IMR-90 (cell line): ENCODE data around the gene EBF4. TPM values are rescaled to one million over a fixed set of nuclear protein-coding genes. Genes with fewer than 3 reads are reported as not detected.

Experiments used
- ATAC-seq: fragments of 200-7000 bp; cut with Tn5 transposase; 2 replicates; pipeline ENCODE4 v1.9.1; 2020; ENCODE audit warnings: low read depth, mild to moderate bottlenecking, moderate library complexity
- BruUV-seq: library from RNA; stranded (reverse); fragments of 400-500 nt; replicated peaks from 2 replicates; lab custom pipeline; 2021; lab: Mats Ljungman, UMichigan
- CTCF ChIA-PET: fragments of 300-600 bp; formaldehyde crosslinking; extraction: SDS; loops from one replicate; lab custom pipeline; 2021; ENCODE audit warnings: antibody characterized with exemption; lab: Yijun Ruan, JAX
- POLR2A ChIA-PET: fragments of 300-600 bp; sonication (Branson Sonifier 250); formaldehyde crosslinking; loops from one replicate; lab custom pipeline; 2022; ENCODE audit warnings: antibody characterized with exemption; ENCODE audit not compliant: unreplicated experiment; lab: Charles Lee
- DNase-seq: peaks from one replicate; pipeline ENCODE4 v3.0.0; 2013
- H2AFZ ChIP-seq: replicated peaks from 2 replicates; pipeline ENCODE3; 2013; ENCODE audit warnings: low read length, mild to moderate bottlenecking; ENCODE audit not compliant: poor library complexity
- H2AK5ac ChIP-seq: 2 replicates; pipeline ENCODE4 v1.6.1; 2013; ENCODE audit warnings: low read depth, low read length, inconsistent platforms
- H2AK9ac ChIP-seq: replicated peaks from 2 replicates; pipeline ENCODE3; 2013; ENCODE audit warnings: mild to moderate bottlenecking, low read depth, low read length, moderate library complexity; ENCODE audit not compliant: poor library complexity
- H2BK120ac ChIP-seq: 2 replicates; pipeline ENCODE4 v1.6.1; 2013; ENCODE audit warnings: low read depth, low read length, inconsistent platforms
- H2BK15ac ChIP-seq: 3 replicates; pipeline ENCODE4 v1.6.1; 2013; ENCODE audit warnings: low read depth, low read length, inconsistent platforms
- H2BK20ac ChIP-seq: 2 replicates; pipeline ENCODE4 v1.6.1; 2013; ENCODE audit warnings: low read depth, mild to moderate bottlenecking, inconsistent platforms, low read length, moderate library complexity
- H2BK5ac ChIP-seq: 2 replicates; pipeline ENCODE4 v1.6.1; 2013; ENCODE audit warnings: mild to moderate bottlenecking, low read depth, low read length, inconsistent platforms; ENCODE audit not compliant: poor library complexity, severe bottlenecking
- H3K14ac ChIP-seq: replicated peaks from 2 replicates; pipeline ENCODE4 v1.6.1; 2013; ENCODE audit warnings: low read depth, low read length, inconsistent platforms
- H3K18ac ChIP-seq: 2 replicates; pipeline ENCODE4 v1.6.1; 2013; ENCODE audit warnings: low read depth, low read length, control low read depth
- H3K23ac ChIP-seq: 2 replicates; pipeline ENCODE4 v1.6.1; 2013; ENCODE audit warnings: low read depth, low read length, inconsistent platforms
- H3K27ac ChIP-seq: 2 replicates; pipeline ENCODE4 v1.5.1; 2013; ENCODE audit warnings: mild to moderate bottlenecking, control low read depth, low read length; ENCODE audit not compliant: insufficient read depth
- H3K27me3 ChIP-seq: 2 replicates; pipeline ENCODE4 v1.6.1; 2013; ENCODE audit warnings: low read length; ENCODE audit not compliant: control insufficient read depth, insufficient read depth
- H3K36me3 ChIP-seq: 2 replicates; pipeline ENCODE4 v1.6.1; 2013; ENCODE audit warnings: low read length, mixed read lengths; ENCODE audit not compliant: control insufficient read depth, insufficient read depth
- H3K4ac ChIP-seq: 2 replicates; pipeline ENCODE4 v1.6.1; 2013; ENCODE audit warnings: low read depth, low read length, inconsistent platforms
- H3K4me1 ChIP-seq: 2 replicates; pipeline ENCODE4 v1.6.1; 2013; ENCODE audit warnings: low read length, mixed read lengths; ENCODE audit not compliant: control insufficient read depth, insufficient read depth
- H3K4me2 ChIP-seq: 2 replicates; pipeline ENCODE4 v1.6.1; 2013; ENCODE audit warnings: low read depth, mild to moderate bottlenecking, control low read depth, low read length, moderate library complexity
- H3K4me3 ChIP-seq: 2 replicates; pipeline ENCODE4 v1.5.1; 2013; ENCODE audit warnings: low read depth, mild to moderate bottlenecking, control low read depth, low read length, moderate library complexity; ENCODE audit not compliant: insufficient read depth
- H3K56ac ChIP-seq: 2 replicates; pipeline ENCODE4 v1.6.1; 2013; ENCODE audit warnings: low read length, inconsistent platforms; ENCODE audit not compliant: insufficient read depth; ENCODE audit errors: extremely low read depth
- H3K79me1 ChIP-seq, 2 experiments: 2 replicates each; pipeline ENCODE4 v1.6.1; 2013; ENCODE audit warnings: low read length in 2 of 2, inconsistent platforms in 1 of 2, low read depth in 1 of 2
- H3K9ac ChIP-seq: 2 replicates; pipeline ENCODE4 v1.6.1; 2013; ENCODE audit warnings: low read depth, low read length, control low read depth
- H3K9me1 ChIP-seq: 2 replicates; pipeline ENCODE4 v1.6.1; 2013; ENCODE audit warnings: low read length, inconsistent platforms; ENCODE audit not compliant: insufficient read depth
- H3K9me3 ChIP-seq: 2 replicates; pipeline ENCODE4 v1.6.1; 2013; ENCODE audit warnings: low read length; ENCODE audit not compliant: control insufficient read depth, insufficient read depth
- H4K20me1 ChIP-seq: 2 replicates; pipeline ENCODE4 v1.6.1; 2013; ENCODE audit warnings: low read length, inconsistent platforms; ENCODE audit not compliant: insufficient read depth
- H4K5ac ChIP-seq: 2 replicates; pipeline ENCODE4 v1.6.1; 2013; ENCODE audit warnings: mild to moderate bottlenecking, low read depth, low read length, control low read depth
- H4K8ac ChIP-seq, 2 experiments: 2 replicates each; pipeline ENCODE4 v1.6.1; 2013; ENCODE audit warnings: low read depth in 2 of 2, low read length in 2 of 2, control low read depth in 1 of 2, inconsistent platforms in 1 of 2
- H4K91ac ChIP-seq: 2 replicates; pipeline ENCODE4 v1.6.1; 2013; ENCODE audit warnings: low read depth, low read length, inconsistent platforms; ENCODE audit not compliant: insufficient read depth
- BHLHE40 ChIP-seq: fragments of 150-350 bp; IDR thresholded peaks from 2 replicates; pipeline ENCODE4 v1.6.1; 2016; ENCODE audit warnings: mild to moderate bottlenecking, low read depth, low read length
- CEBPB ChIP-seq: IDR thresholded peaks from 2 replicates; pipeline ENCODE4 v1.6.1; 2012; ENCODE audit warnings: low read depth, low read length, improper control_type of control experiment
- CHD1 ChIP-seq: IDR thresholded peaks from 2 replicates; pipeline ENCODE4 v1.6.1; 2012; ENCODE audit warnings: low read depth, low read length, improper control_type of control experiment
- CTCF ChIP-seq: conservative IDR thresholded peaks from 2 replicates; pipeline ENCODE4 v1.5.1; 2012; ENCODE audit warnings: mild to moderate bottlenecking, low read depth, low read length, improper control_type of control experiment
- ELK1 ChIP-seq: fragments of 150-350 bp; IDR thresholded peaks from 2 replicates; pipeline ENCODE4 v1.6.1; 2016; ENCODE audit warnings: low read depth, mild to moderate bottlenecking, low read length, moderate library complexity, borderline replicate concordance
- MAFK ChIP-seq: IDR thresholded peaks from 2 replicates; pipeline ENCODE4 v1.6.1; 2012; ENCODE audit warnings: low read depth, low read length, improper control_type of control experiment
- NFE2L2 ChIP-seq: fragments of 150-350 bp; IDR thresholded peaks from 2 replicates; pipeline ENCODE4 v1.6.1; 2016; ENCODE audit warnings: low read depth, mild to moderate bottlenecking, low read length
- RFX5 ChIP-seq: IDR thresholded peaks from 2 replicates; pipeline ENCODE4 v1.8.0; 2012; ENCODE audit warnings: low read depth, mild to moderate bottlenecking, low read length, moderate library complexity
- WGBS, 2 experiments: methylation state at CpG; one replicate each; pipeline versions ENCODE4 v1.1.5 to v1.1.7; 2013; ENCODE audit warnings: missing lambda C conversion rate in 2 of 2; ENCODE audit not compliant: insufficient read length in 1 of 2; ENCODE audit errors: extremely low coverage in 2 of 2; 5-methylcytosine and 5-hydroxymethylcytosine counted together
- dilution Hi-C: fragments of 300-500 bp; cut with HindIII; formaldehyde crosslinking; loops from one replicate; pipeline ENCODE4 v1.14.3; 2018; ENCODE audit warnings: low sequenced_read_pairs; ENCODE audit not compliant: unreplicated experiment
- in situ Hi-C: fragments of 300-500 bp; cut with MboI; formaldehyde crosslinking; loops from 3 replicates; pipeline ENCODE4 v1.14.3; 2019; ENCODE audit warnings: low sequenced_read_pairs, inconsistent platforms, mixed read lengths
- intact Hi-C: fragments of 100-400 bp; cut with micrococcal nuclease; formaldehyde crosslinking; loops from 2 replicates; pipeline ENCODE4 v1.10.0; 2022
- polyA plus RNA-seq, 3 experiments: library from polyadenylated mRNA; depleted of rRNA; stranded (reverse); fragments of >200 nt; gene quantifications; 2 replicates each; pipeline ENCODE4 v1.2.3, GENCODE V29; 2012; ENCODE audit warnings: low replicate concordance in 1 of 3
- total RNA-seq: library from RNA; depleted of rRNA; stranded (reverse); fragments of >200 nt; gene quantifications from 2 replicates; pipeline ENCODE4 v1.2.3, GENCODE V29; 2012

Gene EBF4
- total and polyA plus RNA-seq, 2 of the 4 experiments (the other 2 are of a cell fraction) = 0.18 to 1.1 TPM

- TF ChIP-seq MAFK (no peak), NFE2L2 (no peak), CTCF (no peak), BHLHE40 (no peak), CEBPB (no peak), ELK1 (no peak), CHD1 (no peak), RFX5 (no peak)
- Histone ChIP-seq H2AK5ac (no peak overlapping the region), H3K56ac (no peak overlapping the region), H4K5ac (no peak overlapping the region), H3K27ac (no peak overlapping the region), H3K27me3 (peaks cover 9% of the 10 kb centered on the region), H2BK15ac (no peak overlapping the region), H3K9me3 (peaks cover 6% of the 10 kb centered on the region), H3K14ac (no peak overlapping the region), H2AK9ac (no peak overlapping the region), H3K23ac (no peak overlapping the region), H3K18ac (no peak overlapping the region), H2BK5ac (no peak overlapping the region), H2BK120ac (no peak overlapping the region), H3K4me2 (no peak overlapping the region), H4K20me1 (no peaks in the 10 kb centered on the region), H3K4ac (no peak overlapping the region), H3K9ac (no peak overlapping the region), H3K36me3 (no peaks in the 10 kb centered on the region), H3K9me1 (no peaks in the 10 kb centered on the region), H3K79me1 (no peaks in the 10 kb centered on the region), H2AFZ (no peak overlapping the region), H2BK20ac (no peak overlapping the region), H3K4me1 (no peaks in the 10 kb centered on the region), H4K91ac (no peak overlapping the region), H3K4me3 (no peak overlapping the region), H4K8ac (no peak overlapping the region)
- ATAC-seq (no peak), DNase-seq (no peak)
- in situ Hi-C loops (no loop called here), dilution Hi-C loops (no loop called here), intact Hi-C loops (no loop called here)
- no TSS peak for BruUV-seq
- ChIA-PET CTCF (interaction anchor here (0.5 kb wide), 1 partner anchor 8 kb away, joined by 3 read pairs; no protein-coding TSS in a partner anchor), POLR2A (no interaction called here)
- 75% methylated on average over 2 of the region's 10 CpGs; no CpG with 5 or more reads in 1 of the 2 experiments for WGBS, 2 experiments
Observed at GRCh38 chr20:2778602-2779321, 86.2 kb downstream of the EBF4 start.
